GM12878 (cell line): Measurements from ENCODE around the gene OXTR. TPM values are rescaled to one million over a fixed set of nuclear protein-coding genes. Genes with fewer than 3 reads are reported as not detected.
"Not testable (repeated sequence)": the region's sequence is repeated elsewhere in the genome, so short reads cannot be mapped to it uniquely, and the experiment has no call there.

Experiments used
- ATAC-seq: fragments of 200-7000 bp; cut with Tn5 transposase; 3 replicates; pipeline ENCODE4 v1.9.1; 2020; ENCODE audit warnings: mild to moderate bottlenecking, moderate library complexity
- BruUV-seq: library from RNA; stranded (reverse); fragments of 400-500 nt; replicated peaks from 2 replicates; lab custom pipeline; 2021; lab: Mats Ljungman, UMichigan
- CTCF ChIA-PET: fragments of 300-600 bp; sonication (Branson Sonifier 250); formaldehyde crosslinking; extraction: SDS; loops from one replicate; lab custom pipeline; 2021; ENCODE audit warnings: inconsistent platforms; lab: Yijun Ruan, JAX
- POLR2A ChIA-PET: fragments of 350-600 bp; formaldehyde crosslinking; extraction: SDS; loops from one replicate; lab custom pipeline; 2021; ENCODE audit warnings: inconsistent platforms; lab: Charles Lee
- RAD21 ChIA-PET: fragments of 300-600 bp; sonication (Branson Sonifier 250); formaldehyde crosslinking; loops from one replicate; lab custom pipeline; 2023; ENCODE audit warnings: antibody characterized with exemption; ENCODE audit not compliant: unreplicated experiment; lab: Charles Lee
- SMC1A ChIA-PET: fragments of 300-600 bp; sonication (Branson Sonifier 250); formaldehyde crosslinking; loops from one replicate; lab custom pipeline; 2023; ENCODE audit not compliant: unreplicated experiment, uncharacterized antibody; lab: Charles Lee
- DNase-seq: peaks from one replicate; pipeline ENCODE4 v3.0.0-alpha.2; 2011; ENCODE audit warnings: low read depth, low spot score
- FAIRE-seq: peaks from 3 replicates; lab custom pipeline; 2011; peaks lifted over from hg19 to GRCh38; lab: Jason Lieb, UNC
- H2AFZ ChIP-seq: 2 replicates; pipeline ENCODE4 v1.6.0; 2011; ENCODE audit warnings: low read depth, low read length, control low read depth; ENCODE audit not compliant: control insufficient read depth
- H3K27ac ChIP-seq: 2 replicates; pipeline ENCODE4 v1.5.1; 2011; ENCODE audit warnings: control low read depth; ENCODE audit not compliant: control insufficient read depth, insufficient read depth
- H3K27me3 ChIP-seq, 2 experiments: replicated peaks in 1 of 2; 2 replicates each; pipeline versions ENCODE4 v1.6.0 to v1.6.1; 2011; ENCODE audit warnings: low read length in 1 of 2; ENCODE audit not compliant: control insufficient read depth in 2 of 2, insufficient read depth in 2 of 2
- H3K36me3 ChIP-seq, 2 experiments: 2 replicates each; pipeline ENCODE4 v1.5.1; 2011; ENCODE audit warnings: low read length in 1 of 2; ENCODE audit not compliant: control insufficient read depth in 2 of 2, insufficient read depth in 2 of 2
- H3K4me1 ChIP-seq: 2 replicates; pipeline ENCODE4 v1.6.1; 2011; ENCODE audit warnings: mild to moderate bottlenecking, low read length, moderate library complexity, mixed read lengths; ENCODE audit not compliant: control insufficient read depth, insufficient read depth
- H3K4me2 ChIP-seq: 2 replicates; pipeline ENCODE4 v1.6.0; 2011; ENCODE audit warnings: control low read depth; ENCODE audit not compliant: control insufficient read depth, insufficient read depth
- H3K4me3 ChIP-seq: fragments of 200-600 bp; sonication (generic); 2 replicates; pipeline ENCODE4 v1.5.1; 2016
- H3K79me2 ChIP-seq: 2 replicates; pipeline ENCODE4 v1.6.0; 2011; ENCODE audit warnings: low read length; ENCODE audit not compliant: control insufficient read depth, insufficient read depth
- H3K9ac ChIP-seq: 2 replicates; pipeline ENCODE4 v1.8.0; 2011; ENCODE audit warnings: low read length, control low read depth, mixed read lengths; ENCODE audit not compliant: control insufficient read depth, insufficient read depth
- H3K9me3 ChIP-seq: replicated peaks from 3 replicates; pipeline ENCODE4 v1.5.1; 2011; ENCODE audit warnings: mild to moderate bottlenecking, low read length; ENCODE audit not compliant: control insufficient read depth, insufficient read depth
- H4K20me1 ChIP-seq: 2 replicates; pipeline ENCODE4 v1.6.0; 2011; ENCODE audit not compliant: control insufficient read depth, insufficient read depth
- FOS ChIP-seq: IDR thresholded peaks from 3 replicates; pipeline ENCODE4 v1.6.1; 2011; ENCODE audit warnings: borderline replicate concordance; ENCODE audit not compliant: insufficient read length; ENCODE audit errors: extremely low read depth
- KAT2A ChIP-seq: conservative IDR thresholded peaks from 2 replicates; pipeline ENCODE4 v1.6.1; 2011; ENCODE audit warnings: low read depth, low read length; ENCODE audit not compliant: control insufficient read depth
- NFYA ChIP-seq: IDR thresholded peaks from 2 replicates; pipeline ENCODE4 v1.6.1; 2011; ENCODE audit warnings: low read depth, mild to moderate bottlenecking, low read length, improper control_type of control experiment, borderline replicate concordance
- STAT3 ChIP-seq: IDR thresholded peaks from 2 replicates; pipeline ENCODE4 v1.6.1; 2011; ENCODE audit warnings: low read depth, low read length, improper control_type of control experiment
- WGBS: methylation state at CpG from one replicate; pipeline ENCODE4 v1.1.6; 2016; ENCODE audit warnings: low lambda C conversion rate; ENCODE audit not compliant: insufficient replicate concordance, insufficient coverage; ENCODE audit errors: missing lambda C conversion rate; 5-methylcytosine and 5-hydroxymethylcytosine counted together
- in situ Hi-C: fragments of 300-500 bp; cut with MboI; formaldehyde crosslinking; loops from 9 replicates; pipeline ENCODE4 v1.14.3; 2018; ENCODE audit warnings: mixed read lengths
- intact Hi-C: fragments of 100-400 bp; cut with micrococcal nuclease; formaldehyde crosslinking; loops from one replicate; pipeline ENCODE4 v1.14.2; 2022; ENCODE audit not compliant: unreplicated experiment
- polyA plus RNA-seq, 11 experiments: library from polyadenylated mRNA; depleted of rRNA in 4 of 11; unstranded in 6 of 11; stranded (reverse) in 5 of 11; fragments of >200 nt; fragmentation: Nextera tagmentation in 4 of 11; fragmentation: Illumina TruSeq in 1 of 11; extraction: Ambion mirVana in 4 of 11; extraction: Trizol in 1 of 11; gene quantifications; 1 replicate in 1 of 11; 2 replicates in 10 of 11; pipeline versions ENCODE4 v1.2.1 to v1.2.3, GENCODE V29; 2011 to 2016; ENCODE audit warnings: inconsistent platforms in 2 of 11, missing spikeins in 2 of 11, low read depth in 1 of 11
- total RNA-seq, 4 experiments: library from RNA; depleted of rRNA in 3 of 4; stranded (reverse); fragments of >200 nt in 3 of 4; fragmentation: Illumina TruSeq in 1 of 4; extraction: Trizol in 1 of 4; gene quantifications; 2 replicates each; pipeline versions ENCODE4 v1.2.1 to v1.2.3, GENCODE V29; 2013 to 2021
- TF ChIP-seq, protein P1 (sequence below): IDR thresholded peaks from 2 replicates; pipeline ENCODE4 v1.6.1; 2011; ENCODE audit warnings: mild to moderate bottlenecking, low read depth, low read length, moderate library complexity; ENCODE audit not compliant: insufficient replicate concordance
- TF ChIP-seq, protein P2 (sequence below): fragments of 450-650 bp; formaldehyde crosslinking; IDR thresholded peaks from 2 replicates; pipeline ENCODE4 v1.5.0; 2022; ENCODE audit warnings: mild to moderate bottlenecking, missing genetic modification characterization

The OXTR gene
- total and polyA plus RNA-seq, 10 of the 15 experiments (the other 5 are each of a cell fraction or from before 2014, with no cell fraction given): 0.43 to 5.9 (median 2.6) TPM

DNA sequence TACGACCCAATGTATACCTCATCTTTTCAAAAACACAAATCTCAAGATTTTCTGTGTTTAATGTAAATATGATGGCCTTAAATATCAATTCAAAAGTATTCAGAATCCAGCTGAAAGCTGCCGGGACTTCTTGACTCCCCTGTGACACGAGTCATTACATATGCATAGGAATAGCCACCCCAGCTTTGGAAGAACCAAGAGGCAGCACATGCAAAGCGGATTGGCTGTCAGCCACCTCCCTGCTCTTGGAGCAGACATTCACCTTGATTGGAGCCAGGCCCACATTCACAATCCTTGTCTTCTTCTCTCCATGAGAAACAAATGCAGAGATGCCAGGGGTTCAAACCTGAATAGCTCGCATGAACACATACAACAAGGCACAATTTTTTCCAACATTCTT, 46.6 kb downstream of the OXTR start (continued):
- TF ChIP-seq, protein P1, sequence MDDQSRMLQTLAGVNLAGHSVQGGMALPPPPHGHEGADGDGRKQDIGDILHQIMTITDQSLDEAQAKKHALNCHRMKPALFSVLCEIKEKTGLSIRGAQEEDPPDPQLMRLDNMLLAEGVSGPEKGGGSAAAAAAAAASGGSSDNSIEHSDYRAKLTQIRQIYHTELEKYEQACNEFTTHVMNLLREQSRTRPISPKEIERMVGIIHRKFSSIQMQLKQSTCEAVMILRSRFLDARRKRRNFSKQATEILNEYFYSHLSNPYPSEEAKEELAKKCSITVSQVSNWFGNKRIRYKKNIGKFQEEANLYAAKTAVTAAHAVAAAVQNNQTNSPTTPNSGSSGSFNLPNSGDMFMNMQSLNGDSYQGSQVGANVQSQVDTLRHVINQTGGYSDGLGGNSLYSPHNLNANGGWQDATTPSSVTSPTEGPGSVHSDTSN: no peak
- TF ChIP-seq STAT3: no peak
- TF ChIP-seq KAT2A: no peak
- no peak for TF ChIP-seq FOS
- TF ChIP-seq NFYA: no peak
- TF ChIP-seq, protein P2, sequence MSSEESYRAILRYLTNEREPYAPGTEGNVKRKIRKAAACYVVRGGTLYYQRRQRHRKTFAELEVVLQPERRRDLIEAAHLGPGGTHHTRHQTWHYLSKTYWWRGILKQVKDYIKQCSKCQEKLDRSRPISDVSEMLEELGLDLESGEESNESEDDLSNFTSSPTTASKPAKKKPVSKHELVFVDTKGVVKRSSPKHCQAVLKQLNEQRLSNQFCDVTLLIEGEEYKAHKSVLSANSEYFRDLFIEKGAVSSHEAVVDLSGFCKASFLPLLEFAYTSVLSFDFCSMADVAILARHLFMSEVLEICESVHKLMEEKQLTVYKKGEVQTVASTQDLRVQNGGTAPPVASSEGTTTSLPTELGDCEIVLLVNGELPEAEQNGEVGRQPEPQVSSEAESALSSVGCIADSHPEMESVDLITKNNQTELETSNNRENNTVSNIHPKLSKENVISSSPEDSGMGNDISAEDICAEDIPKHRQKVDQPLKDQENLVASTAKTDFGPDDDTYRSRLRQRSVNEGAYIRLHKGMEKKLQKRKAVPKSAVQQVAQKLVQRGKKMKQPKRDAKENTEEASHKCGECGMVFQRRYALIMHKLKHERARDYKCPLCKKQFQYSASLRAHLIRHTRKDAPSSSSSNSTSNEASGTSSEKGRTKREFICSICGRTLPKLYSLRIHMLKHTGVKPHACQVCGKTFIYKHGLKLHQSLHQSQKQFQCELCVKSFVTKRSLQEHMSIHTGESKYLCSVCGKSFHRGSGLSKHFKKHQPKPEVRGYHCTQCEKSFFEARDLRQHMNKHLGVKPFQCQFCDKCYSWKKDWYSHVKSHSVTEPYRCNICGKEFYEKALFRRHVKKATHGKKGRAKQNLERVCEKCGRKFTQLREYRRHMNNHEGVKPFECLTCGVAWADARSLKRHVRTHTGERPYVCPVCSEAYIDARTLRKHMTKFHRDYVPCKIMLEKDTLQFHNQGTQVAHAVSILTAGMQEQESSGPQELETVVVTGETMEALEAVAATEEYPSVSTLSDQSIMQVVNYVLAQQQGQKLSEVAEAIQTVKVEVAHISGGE: no peak

DNA sequence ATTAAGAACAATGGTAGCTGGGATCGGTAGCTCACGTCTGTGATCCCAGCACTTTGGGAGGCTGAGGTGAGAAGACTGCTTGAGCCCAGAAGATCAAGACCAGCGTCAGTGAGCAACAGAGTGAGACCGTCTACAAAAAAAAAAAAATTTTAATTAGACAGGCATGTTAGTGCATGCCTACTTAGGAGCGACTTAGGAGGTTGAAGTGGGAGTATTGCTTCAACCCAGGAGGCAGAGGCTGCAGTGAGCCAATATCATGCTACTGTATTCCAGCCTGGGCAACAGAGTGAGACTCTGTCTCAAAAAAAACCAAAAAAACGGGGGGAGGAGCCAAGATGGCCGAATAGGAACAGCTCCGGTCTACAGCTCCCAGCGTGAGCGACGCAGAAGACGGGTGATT, 53.7 kb downstream of the OXTR start:
- BruUV-seq, H3K4me3 ChIP-seq, SMC1A ChIA-PET, DNase-seq, H3K27me3 ChIP-seq, H3K4me2 ChIP-seq, H3K9ac ChIP-seq, CTCF ChIA-PET, H3K9me3 ChIP-seq, in situ Hi-C loops, H3K36me3 ChIP-seq, intact Hi-C loops, ATAC-seq, POLR2A ChIA-PET, H3K4me1 ChIP-seq, H2AFZ ChIP-seq, FAIRE-seq, H4K20me1 ChIP-seq, H3K79me2 ChIP-seq, RAD21 ChIA-PET, H3K27ac ChIP-seq: not testable (repeated sequence)
- WGBS: 64% methylated on average over 9 of the region's 12 CpGs
